Measurements from ENCODE around the gene CYP2R1. TPM values are rescaled to one million over a fixed set of nuclear protein-coding genes. Genes with fewer than 3 reads are reported as not detected.

CYP2R1 gene
- total RNA-seq, 1 donor from 2014 or later, result 29.9 TPM

DNA sequence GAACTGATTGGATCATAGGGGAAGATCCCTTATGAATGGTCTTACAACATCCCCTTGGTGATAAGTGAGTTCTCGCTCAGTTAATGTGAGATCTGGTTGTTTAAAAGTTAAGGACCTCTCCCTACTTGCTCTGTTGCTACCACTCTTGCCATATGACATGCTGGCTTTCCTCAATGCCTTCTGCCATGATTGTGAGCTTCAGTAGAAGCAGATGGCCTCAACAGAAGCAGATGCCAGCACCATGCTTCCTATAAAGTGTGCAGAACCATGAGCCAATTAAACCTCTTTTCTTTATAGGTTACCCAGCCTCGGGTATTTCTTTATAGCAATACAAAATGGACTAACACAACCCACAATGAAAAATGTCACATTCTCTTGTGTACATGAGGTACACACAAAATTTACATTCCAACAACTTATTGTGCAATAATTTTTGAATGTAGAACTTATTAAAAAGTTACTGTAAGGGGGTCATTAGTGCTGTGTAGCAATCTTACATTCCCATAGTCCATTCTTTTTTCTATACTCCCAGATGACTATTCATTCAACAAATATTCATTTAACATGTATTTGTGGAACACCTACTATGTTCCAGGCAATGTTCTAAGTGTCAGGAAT, 10.3 kb downstream of the CYP2R1 start:
- no peak overlapping the region for H2AFZ ChIP-seq (replicated peaks)
- H3K9me3 ChIP-seq (ENCODE audit: low read depth), result no peaks in the 10 kb centered on the region
- Mint-ChIP-seq H3K27ac (no peak overlapping the region), H3K9me3 (peaks cover 7% of the 10 kb centered on the region), H3K4me3 (no peak overlapping the region), H3K36me3 (peaks cover 18% of the 10 kb centered on the region), H3K27me3 (ENCODE audit: insufficient read depth, low read depth) (no peaks in the 10 kb centered on the region), H3K4me1 (no peaks in the 10 kb centered on the region)
- no peak overlapping the region for H3K9ac ChIP-seq
- H4K20me1 ChIP-seq (ENCODE audit: low read depth), result no peaks in the 10 kb centered on the region
- H3K36me3 ChIP-seq, result no peaks in the 10 kb centered on the region
- H3F3A ChIP-seq (ENCODE audit: low read depth), result no peaks in the 10 kb centered on the region
- H3K4me2 ChIP-seq, result no peak overlapping the region
- TF ChIP-seq CTCF (IDR thresholded peaks at IDR 0.05) (no peak), EZH2 (IDR thresholded peaks at IDR 0.05) (no peak), EZH2phosphoT487 (IDR thresholded peaks at IDR 0.05) (no peak)
- no peak for DNase-seq (ENCODE audit: low spot score)
- no peaks in the 10 kb centered on the region for H3K4me1 ChIP-seq
- no peak overlapping the region for H3K27ac ChIP-seq
- no peaks in the 10 kb centered on the region for H3K79me2 ChIP-seq (ENCODE audit: low read depth)
- no peaks in the 10 kb centered on the region for H3K27me3 ChIP-seq
- H3K4me3 ChIP-seq, result no peak overlapping the region

DNA sequence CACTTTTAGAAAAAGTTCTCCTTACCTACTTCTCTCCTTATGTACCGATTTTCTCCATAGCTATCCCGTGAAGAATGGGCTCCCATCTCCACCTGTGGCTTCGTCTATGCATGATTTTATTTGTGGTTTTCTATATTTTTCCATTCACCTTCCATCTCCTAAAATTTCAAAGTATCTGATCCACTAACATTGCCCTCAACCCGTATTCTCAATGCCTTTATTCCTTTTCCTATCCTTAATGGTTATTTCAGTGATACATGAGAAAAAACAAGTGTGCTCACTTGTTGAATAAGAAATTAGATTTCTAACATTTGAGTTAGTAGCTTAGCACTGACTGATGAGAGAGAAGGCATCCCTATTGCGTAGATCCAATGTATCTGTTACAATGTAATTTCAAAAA, 16.9 kb downstream of the CYP2R1 start:
- TF ChIP-seq EZH2 (IDR thresholded peaks at IDR 0.05) (no peak), CTCF (IDR thresholded peaks at IDR 0.05) (no peak), EZH2phosphoT487 (IDR thresholded peaks at IDR 0.05) (no peak)
- no peak overlapping the region for H3K4me3 ChIP-seq
- no peaks in the 10 kb centered on the region for H3K27me3 ChIP-seq
- no peak overlapping the region for H2AFZ ChIP-seq (replicated peaks)
- Mint-ChIP-seq H3K4me3 (no peak overlapping the region), H3K27me3 (ENCODE audit: insufficient read depth, low read depth) (no peaks in the 10 kb centered on the region), H3K9me3 (no peaks in the 10 kb centered on the region), H3K27ac (no peak overlapping the region), H3K4me1 (no peaks in the 10 kb centered on the region), H3K36me3 (peaks cover 2% of the 10 kb centered on the region)
- no peak overlapping the region for H3K9ac ChIP-seq
- H3K4me2 ChIP-seq, result no peak overlapping the region
- no peaks in the 10 kb centered on the region for H3F3A ChIP-seq (ENCODE audit: low read depth)
- no peaks in the 10 kb centered on the region for H3K4me1 ChIP-seq
- H3K9me3 ChIP-seq (ENCODE audit: low read depth), result no peaks in the 10 kb centered on the region
- H3K27ac ChIP-seq, result no peak overlapping the region
- DNase-seq (ENCODE audit: low spot score), result no peak
- no peaks in the 10 kb centered on the region for H4K20me1 ChIP-seq (ENCODE audit: low read depth)
- H3K79me2 ChIP-seq (ENCODE audit: low read depth), result no peaks in the 10 kb centered on the region
- no peaks in the 10 kb centered on the region for H3K36me3 ChIP-seq

DNA sequence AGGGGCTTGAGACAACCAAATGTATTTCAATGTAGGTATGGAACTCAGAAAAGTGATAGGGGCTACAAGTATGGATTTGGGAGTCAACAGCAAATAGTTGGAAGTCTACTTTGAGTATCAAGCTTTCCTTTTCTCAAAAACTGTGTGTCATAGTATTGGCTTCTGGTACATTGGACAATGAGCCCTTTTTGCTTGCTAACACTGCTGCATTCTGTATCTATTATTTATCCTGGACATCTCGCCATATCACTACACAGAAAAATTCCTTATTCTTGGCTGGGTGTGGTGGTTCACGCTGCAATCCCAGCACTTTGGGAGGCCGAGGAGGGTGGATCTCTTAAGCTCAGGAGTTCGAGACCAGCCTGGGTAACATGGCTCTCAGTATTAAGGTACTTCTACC, 18.4 kb downstream of the CYP2R1 start:
- H3K79me2 ChIP-seq (ENCODE audit: low read depth), result no peaks in the 10 kb centered on the region

More for the DNA sequence above, 18.4 kb downstream of the CYP2R1 start:
- Histone ChIP-seq H4K20me1 (ENCODE audit: low read depth) (no peaks in the 10 kb centered on the region), H3K4me1 (no peaks in the 10 kb centered on the region), H3K4me2 (no peak overlapping the region), H3K27me3 (no peaks in the 10 kb centered on the region), H3K9ac (no peak overlapping the region), H3K4me3 (no peak overlapping the region), H3K27ac (no peak overlapping the region), H3K36me3 (no peaks in the 10 kb centered on the region), H2AFZ (replicated peaks) (no peak overlapping the region), H3F3A (ENCODE audit: low read depth) (no peaks in the 10 kb centered on the region), H3K9me3 (ENCODE audit: low read depth) (no peaks in the 10 kb centered on the region)
- no peaks in the 10 kb centered on the region for H3K36me3 Mint-ChIP-seq
- H3K4me3 Mint-ChIP-seq, result no peak overlapping the region
- no peaks in the 10 kb centered on the region for H3K4me1 Mint-ChIP-seq
- no peak for DNase-seq (ENCODE audit: low spot score)
- no peaks in the 10 kb centered on the region for H3K27me3 Mint-ChIP-seq (ENCODE audit: insufficient read depth, low read depth)
- H3K9me3 Mint-ChIP-seq, result no peaks in the 10 kb centered on the region
- H3K27ac Mint-ChIP-seq, result no peak overlapping the region
- TF ChIP-seq CTCF (IDR thresholded peaks at IDR 0.05) (no peak), EZH2phosphoT487 (IDR thresholded peaks at IDR 0.05) (no peak), EZH2 (IDR thresholded peaks at IDR 0.05) (no peak)
